LNCAP (cell line): ENCODE results near the gene CDH11.

Source experiments
- CTCF ChIP-seq: fragments of 450-650 bp; IDR thresholded peaks from 2 replicates; pipeline ENCODE4 v1.5.1; 2017; ENCODE audit warnings: mild to moderate bottlenecking

The CDH11 gene

GRCh38 chr16:65079549-65079948, 42.3 kb downstream of the CDH11 start:
- no peak for TF ChIP-seq CTCF

- no peak for TF ChIP-seq CTCF
Measured at GRCh38 chr16:65077181-65077580, 44.7 kb downstream of the CDH11 start.

GRCh38 chr16:65075877-65076276, 46.0 kb downstream of the CDH11 start:
- TF ChIP-seq CTCF = no peak

GRCh38 chr16:65071433-65072311, 50.2 kb downstream of the CDH11 start:
- TF ChIP-seq CTCF = no peak

- TF ChIP-seq CTCF = no peak
Measured at GRCh38 chr16:65070831-65071432, 50.9 kb downstream of the CDH11 start.

- no peak for TF ChIP-seq CTCF
Measured at GRCh38 chr16:65069766-65070165, 52.1 kb downstream of the CDH11 start.

- no peak for TF ChIP-seq CTCF
Measured at GRCh38 chr16:65069065-65069464, 52.8 kb downstream of the CDH11 start.
